Ascending aorta (tissue), 2 donors: ENCODE data around the gene ARG2. TPM values are rescaled to one million over a fixed set of nuclear protein-coding genes. Genes with fewer than 3 reads are reported as not detected.

Experiments used
- DNase-seq, 2 donors: peaks; one replicate each; pipeline ENCODE4 v3.0.0-alpha.2; 2019; ENCODE audit warnings: low spot score in 2 of 2
- H3K27ac ChIP-seq, 2 donors: fragments of 200-600 bp; sonication (generic); one replicate each; pipeline ENCODE4 v1.5.1; 2016 to 2017; ENCODE audit warnings: mild to moderate bottlenecking in 1 of 2
- H3K27me3 ChIP-seq: fragments of 200-600 bp; sonication (generic); one replicate; pipeline ENCODE4 v1.5.1; 2017
- H3K36me3 ChIP-seq, 2 donors: fragments of 200-600 bp; sonication (generic); one replicate each; pipeline ENCODE4 v1.5.1; 2016
- H3K4me1 ChIP-seq, 2 donors: fragments of 200-600 bp; sonication (generic); one replicate each; pipeline ENCODE4 v1.5.1; 2016 to 2017; ENCODE audit warnings: mild to moderate bottlenecking in 1 of 2
- H3K4me3 ChIP-seq, 2 donors: fragments of 200-600 bp; sonication (generic); one replicate each; pipeline ENCODE4 v1.5.1; 2016 to 2017; ENCODE audit warnings: mild to moderate bottlenecking in 1 of 2
- H3K9me3 ChIP-seq, 2 donors: fragments of 200-600 bp; sonication (generic); one replicate each; pipeline ENCODE4 v1.5.1; 2016
- intact Hi-C: fragments of 100-400 bp; cut with DNase I; formaldehyde crosslinking; loops from one replicate; pipeline ENCODE4 v1.15.1; 2023
- total RNA-seq: library from RNA; depleted of rRNA; stranded (reverse); fragments of >200 nt; gene quantifications from one replicate; pipeline ENCODE4 v1.1.0, GENCODE V29; 2016
- TF ChIP-seq, protein P1 (sequence below), 3 experiments: fragments of 200-600 bp in 2 of 3; fragments of 450-650 bp in 1 of 3; sonication (generic) in 2 of 3; IDR thresholded peaks; one replicate each; pipeline ENCODE4 v1.5.1; 2016 to 2019; ENCODE audit warnings: antibody characterized with exemption in 3 of 3, mild to moderate bottlenecking in 1 of 3, moderate library complexity in 1 of 3

ARG2 gene
- 10.1 TPM for total RNA-seq

DNA sequence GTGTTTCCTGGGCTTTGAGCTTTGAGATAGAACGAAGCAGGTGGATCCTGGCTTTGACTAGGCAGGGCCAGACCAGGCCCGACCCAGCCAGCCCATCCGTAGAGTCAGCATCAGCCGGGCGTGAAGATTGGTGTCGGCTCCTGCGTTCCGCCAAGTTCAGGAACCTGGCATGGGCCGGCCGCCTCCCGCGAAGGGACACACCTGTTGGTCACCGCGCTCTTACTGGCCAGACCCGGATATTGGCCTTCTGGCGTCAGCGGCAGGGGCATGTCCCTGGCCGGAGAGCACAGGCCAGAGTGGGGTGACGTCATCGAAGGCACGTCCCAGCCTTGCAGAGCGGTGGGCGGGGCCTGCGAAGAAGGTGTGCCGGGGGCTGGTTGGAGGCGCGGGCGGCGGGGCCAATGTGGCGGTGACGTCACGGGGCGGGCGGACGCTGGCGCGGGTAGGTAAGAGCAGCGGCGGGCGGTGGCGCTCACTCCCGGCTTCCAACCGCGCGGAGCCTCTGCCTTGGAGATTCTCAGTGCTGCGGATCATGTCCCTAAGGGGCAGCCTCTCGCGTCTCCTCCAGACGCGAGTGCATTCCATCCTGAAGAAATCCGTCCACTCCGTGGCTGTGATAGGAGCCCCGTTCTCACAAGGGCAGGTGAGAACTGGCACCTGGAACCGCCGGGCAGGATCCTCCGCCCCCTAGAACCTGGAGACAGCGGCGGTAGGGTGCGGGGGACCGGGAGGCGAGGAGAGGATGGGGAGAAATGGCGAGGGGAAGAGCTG lies at the start of gene ARG2:
TSS of gene ARG2 (plus strand) at position 475 of the 771 bp plus-strand sequence. CDS start at position 533, 58 bp downstream.
- peak; percentile 97 to 99 for DNase-seq
- intact Hi-C loops: loop anchor here (1.0 to 10.0 kb wide), 4 partner anchors 55 to 1995 kb away; partner anchors contain the start of genes RDH11, SUSD6 and VTI1B

DNA sequence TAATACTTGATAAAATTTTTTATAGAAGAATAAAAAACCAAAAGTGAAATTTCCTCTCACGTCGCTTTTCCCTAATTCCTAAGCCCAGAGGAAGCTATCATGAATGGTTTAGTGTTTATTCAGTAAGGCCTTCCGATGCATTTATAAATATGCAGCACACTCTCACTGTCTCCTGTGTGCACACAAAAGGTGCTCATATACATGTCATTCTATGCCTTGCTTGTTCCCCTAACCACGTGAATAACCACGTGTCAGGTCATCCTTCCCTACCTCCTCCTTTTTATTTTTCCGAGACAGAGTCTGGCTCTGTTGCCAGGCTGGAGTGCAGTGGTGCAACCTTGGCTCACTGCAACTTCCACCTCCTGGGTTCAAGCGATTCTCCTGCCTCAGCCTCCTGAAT lies 49.3 kb upstream of the ARG2 start:
- TF ChIP-seq, protein P1, sequence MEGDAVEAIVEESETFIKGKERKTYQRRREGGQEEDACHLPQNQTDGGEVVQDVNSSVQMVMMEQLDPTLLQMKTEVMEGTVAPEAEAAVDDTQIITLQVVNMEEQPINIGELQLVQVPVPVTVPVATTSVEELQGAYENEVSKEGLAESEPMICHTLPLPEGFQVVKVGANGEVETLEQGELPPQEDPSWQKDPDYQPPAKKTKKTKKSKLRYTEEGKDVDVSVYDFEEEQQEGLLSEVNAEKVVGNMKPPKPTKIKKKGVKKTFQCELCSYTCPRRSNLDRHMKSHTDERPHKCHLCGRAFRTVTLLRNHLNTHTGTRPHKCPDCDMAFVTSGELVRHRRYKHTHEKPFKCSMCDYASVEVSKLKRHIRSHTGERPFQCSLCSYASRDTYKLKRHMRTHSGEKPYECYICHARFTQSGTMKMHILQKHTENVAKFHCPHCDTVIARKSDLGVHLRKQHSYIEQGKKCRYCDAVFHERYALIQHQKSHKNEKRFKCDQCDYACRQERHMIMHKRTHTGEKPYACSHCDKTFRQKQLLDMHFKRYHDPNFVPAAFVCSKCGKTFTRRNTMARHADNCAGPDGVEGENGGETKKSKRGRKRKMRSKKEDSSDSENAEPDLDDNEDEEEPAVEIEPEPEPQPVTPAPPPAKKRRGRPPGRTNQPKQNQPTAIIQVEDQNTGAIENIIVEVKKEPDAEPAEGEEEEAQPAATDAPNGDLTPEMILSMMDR (IDR thresholded peaks at IDR 0.05): no peak
- Histone ChIP-seq H3K4me1 (no peaks in the 10 kb centered on the region), H3K27ac (no peak overlapping the region), H3K27me3 (no peaks in the 10 kb centered on the region), H3K9me3 (no peaks in the 10 kb centered on the region), H3K4me3 (no peak overlapping the region), H3K36me3 (no peaks in the 10 kb centered on the region)
- no peak for DNase-seq
- intact Hi-C loops: no loop called here

More for the DNA sequence above, at the start of gene ARG2:
- Histone ChIP-seq H3K27me3 (no peaks in the 10 kb centered on the region), H3K36me3 (no peaks in the 10 kb centered on the region), H3K9me3 (no peaks in the 10 kb centered on the region), H3K4me3 (peak within 1 kb of the TSS; percentile 58 to 81), H3K4me1 (peaks cover 4 to 22% of the 10 kb centered on the region in 2 donors), H3K27ac (peak within 1 kb of the TSS; percentile 83 to 84)
- TF ChIP-seq, protein P1 (IDR thresholded peaks at IDR 0.05): no peak

DNA sequence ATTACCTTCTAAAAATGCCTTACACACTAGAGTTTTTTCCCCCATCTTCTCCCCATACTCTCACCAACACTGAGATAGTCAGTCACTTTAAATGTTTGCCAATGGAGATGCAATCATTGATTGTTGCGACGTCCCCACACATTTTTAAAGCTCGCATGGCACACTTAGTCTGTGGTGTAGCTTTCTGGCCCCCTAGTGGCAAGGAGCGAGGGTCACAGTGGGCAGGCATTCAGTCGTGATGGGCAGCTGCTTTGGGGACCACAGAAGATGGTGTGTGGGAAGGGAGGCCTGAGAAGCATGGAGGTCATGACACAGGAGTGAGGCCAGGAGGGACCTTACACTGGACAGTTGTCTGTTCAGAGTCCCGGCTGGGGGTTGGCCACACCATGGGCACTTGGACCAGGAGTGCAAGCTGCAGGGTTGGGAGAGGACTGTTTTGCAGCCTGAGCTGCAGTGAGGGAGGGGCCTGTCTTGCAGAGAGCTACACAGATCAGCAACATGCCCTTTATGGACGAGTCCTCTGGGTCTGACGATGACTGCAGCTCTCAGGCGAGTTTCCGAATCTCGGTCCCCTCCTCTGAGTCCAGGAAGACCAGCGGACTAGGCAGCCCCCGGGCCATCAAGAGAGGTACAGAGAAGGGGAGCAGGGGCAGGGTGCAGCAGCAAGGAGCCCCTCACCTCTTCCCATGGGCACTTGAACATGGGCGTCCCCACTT lies 48.3 kb upstream of the ARG2 start:
- peak in 1 of 2 donors; percentile 70 for DNase-seq

DNA sequence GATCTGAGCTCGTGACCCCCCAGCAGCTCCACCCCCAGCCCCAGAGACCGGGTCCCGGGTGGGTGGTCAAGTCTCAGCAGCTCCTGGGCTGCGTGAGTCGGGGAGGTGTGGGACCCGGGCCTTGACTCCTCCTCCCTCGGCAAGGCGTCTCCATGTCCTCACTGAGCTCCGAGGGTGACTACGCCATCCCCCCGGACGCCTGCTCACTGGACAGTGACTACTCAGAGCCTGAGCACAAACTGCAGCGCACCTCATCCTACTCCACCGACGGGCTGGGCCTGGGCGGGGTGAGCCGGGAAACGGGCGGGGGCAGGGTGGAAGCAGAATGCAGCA lies 47.8 kb upstream of the ARG2 start:
- intact Hi-C loops: loop anchor here (1.0 kb wide), 1 partner anchor 145 kb away; no protein-coding TSS in a partner anchor
- Histone ChIP-seq H3K4me3 (no peak overlapping the region), H3K27ac (no peak overlapping the region), H3K27me3 (no peaks in the 10 kb centered on the region), H3K9me3 (no peaks in the 10 kb centered on the region), H3K36me3 (no peaks in the 10 kb centered on the region), H3K4me1 (no peaks in the 10 kb centered on the region)
- TF ChIP-seq, protein P1 (IDR thresholded peaks at IDR 0.05): no peak
- no peak for DNase-seq

More for the DNA sequence above, 48.3 kb upstream of the ARG2 start:
- Histone ChIP-seq H3K9me3 (no peaks in the 10 kb centered on the region), H3K27me3 (no peaks in the 10 kb centered on the region), H3K36me3 (no peaks in the 10 kb centered on the region), H3K27ac (no peak overlapping the region), H3K4me1 (no peaks in the 10 kb centered on the region), H3K4me3 (no peak overlapping the region)
- intact Hi-C loops: loop anchor here (1.0 kb wide), 1 partner anchor 144 kb away; no protein-coding TSS in a partner anchor
- TF ChIP-seq, protein P1 (IDR thresholded peaks at IDR 0.05): peak; percentile 63 to 75 (median 64)

DNA sequence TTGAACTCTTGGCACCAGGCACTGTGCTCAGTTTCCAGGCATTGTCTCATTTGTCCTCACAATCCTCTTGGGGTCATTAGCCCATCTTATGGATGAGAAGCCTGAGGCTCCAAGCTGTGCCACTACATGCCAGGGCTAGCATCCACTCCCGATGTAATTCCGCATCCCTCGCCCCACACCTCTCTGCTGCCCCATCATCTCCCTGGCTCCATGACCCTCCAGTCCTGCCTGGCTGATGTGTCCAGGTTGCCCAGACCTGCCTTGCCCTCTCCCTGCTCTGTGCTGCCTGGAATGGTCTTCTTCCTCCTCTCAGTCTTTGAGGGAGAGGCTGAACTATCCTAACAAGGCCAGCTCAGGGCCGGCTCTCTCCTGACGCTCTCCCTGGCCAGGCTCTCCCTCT lies 47.1 kb upstream of the ARG2 start:
- no peaks in the 10 kb centered on the region for H3K36me3 ChIP-seq
- H3K9me3 ChIP-seq: no peaks in the 10 kb centered on the region
- no peak for DNase-seq
- H3K4me3 ChIP-seq: no peak overlapping the region
- H3K27ac ChIP-seq: no peak overlapping the region
- no peaks in the 10 kb centered on the region for H3K4me1 ChIP-seq
- H3K27me3 ChIP-seq: no peaks in the 10 kb centered on the region
- TF ChIP-seq, protein P1 (IDR thresholded peaks at IDR 0.05): no peak
- intact Hi-C loops: no loop called here
